ENCODE measurements around the gene ARPC4.
"Not testable (repeated sequence)": the region's sequence is repeated elsewhere in the genome, so short reads cannot be mapped to it uniquely, and the experiment has no call there.

ARPC4 gene

GRCh38 chr3:9770276-9770812 lies 22.5 kb upstream of the ARPC4 start:
- DNase-seq (ENCODE audit: low read depth in 2 of 2) = no peak

- not testable (repeated sequence) for DNase-seq (ENCODE audit: low read depth in 2 of 2)
Observed at GRCh38 chr3:9771007-9771406, 21.9 kb upstream of the ARPC4 start.

GRCh38 chr3:9776896-9777693 lies 15.8 kb upstream of the ARPC4 start:
- DNase-seq (ENCODE audit: low read depth in 2 of 2) = no peak

GRCh38 chr3:9777694-9778021 lies 15.2 kb upstream of the ARPC4 start:
- DNase-seq (ENCODE audit: low read depth in 2 of 2) = no peak

- no peak for DNase-seq (ENCODE audit: low read depth in 2 of 2)
Observed at GRCh38 chr3:9778143-9779074, 14.5 kb upstream of the ARPC4 start.

GRCh38 chr3:9779075-9779593 lies 13.7 kb upstream of the ARPC4 start:
- DNase-seq (ENCODE audit: low read depth in 2 of 2) = no peak

GRCh38 chr3:9779721-9780457 lies 13.0 kb upstream of the ARPC4 start:
- DNase-seq (ENCODE audit: low read depth in 2 of 2) = no peak

GRCh38 chr3:9780458-9780812 lies 12.4 kb upstream of the ARPC4 start:
- DNase-seq (ENCODE audit: low read depth in 2 of 2) = no peak

GRCh38 chr3:9780910-9781309 lies 12.0 kb upstream of the ARPC4 start:
- DNase-seq (ENCODE audit: low read depth in 2 of 2) = no peak

- DNase-seq (ENCODE audit: low read depth in 2 of 2) = no peak
Observed at GRCh38 chr3:9781551-9781950, 11.3 kb upstream of the ARPC4 start.

- DNase-seq (ENCODE audit: low read depth in 2 of 2) = no peak
Observed at GRCh38 chr3:9781978-9782603, 10.8 kb upstream of the ARPC4 start.

- no peak for DNase-seq (ENCODE audit: low read depth in 2 of 2)
Observed at GRCh38 chr3:9782770-9783169, 10.1 kb upstream of the ARPC4 start.

GRCh38 chr3:9783954-9784353 lies 8.9 kb upstream of the ARPC4 start:
- no peak for DNase-seq (ENCODE audit: low read depth in 2 of 2)

- DNase-seq (ENCODE audit: low read depth in 2 of 2) = no peak
Observed at GRCh38 chr3:9784965-9785364, 7.9 kb upstream of the ARPC4 start.

- DNase-seq (ENCODE audit: low read depth in 2 of 2) = no peak
Observed at GRCh38 chr3:9785602-9786001, 7.3 kb upstream of the ARPC4 start.

GRCh38 chr3:9786209-9786739 lies 6.6 kb upstream of the ARPC4 start:
- DNase-seq (ENCODE audit: low read depth in 2 of 2) = no peak

GRCh38 chr3:9786825-9787669 lies 5.8 kb upstream of the ARPC4 start:
- DNase-seq (ENCODE audit: low read depth in 2 of 2) = no peak

GRCh38 chr3:9787714-9788113 lies 5.2 kb upstream of the ARPC4 start:
- DNase-seq (ENCODE audit: low read depth in 2 of 2) = no peak

GRCh38 chr3:9791127-9791526 lies 1.8 kb upstream of the ARPC4 start:
- no peak for DNase-seq (ENCODE audit: low read depth in 2 of 2)

- DNase-seq (ENCODE audit: low read depth in 2 of 2) = no peak
Observed at GRCh38 chr3:9791790-9792404, 985 bp upstream of the ARPC4 start.

Data from stimulated activated CD8-positive, alpha-beta memory T cell treated with anti-CD3 and anti-CD28 coated beads, Interleukin-7, amount 100 ng/mL, for 1 hour (primary cell).